ENCODE data around the gene C20orf96. TPM values are rescaled to one million over a fixed set of nuclear protein-coding genes. Genes with fewer than 3 reads are reported as not detected.
"Not testable (repeated sequence)": the region's sequence is repeated elsewhere in the genome, so short reads cannot be mapped to it uniquely, and the experiment has no call there.

C20orf96 gene
- total RNA-seq, 1 donor from 2014 or later = 5.0 TPM

DNA sequence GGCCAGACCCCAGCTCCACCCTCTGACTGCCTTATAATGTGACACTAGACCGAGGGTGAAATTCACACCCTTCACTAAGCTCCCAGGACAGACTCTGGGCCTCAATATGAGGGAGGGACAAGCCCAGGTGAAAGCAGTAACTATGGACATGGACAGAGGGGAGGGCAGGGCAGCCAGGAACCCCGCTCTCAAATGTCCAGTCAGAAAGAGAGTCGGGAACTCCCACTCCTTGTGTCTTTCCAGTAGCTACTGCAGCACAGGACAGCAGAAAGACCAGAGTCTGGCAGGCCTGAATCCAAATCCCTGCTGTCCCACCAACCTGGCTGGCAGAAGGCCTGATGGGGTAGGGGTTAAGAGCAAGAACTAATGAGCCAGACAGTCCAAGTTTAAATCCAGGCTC lies 6.4 kb downstream of the C20orf96 start:
- peak; percentile 69 for DNase-seq (ENCODE audit: low spot score)

DNA sequence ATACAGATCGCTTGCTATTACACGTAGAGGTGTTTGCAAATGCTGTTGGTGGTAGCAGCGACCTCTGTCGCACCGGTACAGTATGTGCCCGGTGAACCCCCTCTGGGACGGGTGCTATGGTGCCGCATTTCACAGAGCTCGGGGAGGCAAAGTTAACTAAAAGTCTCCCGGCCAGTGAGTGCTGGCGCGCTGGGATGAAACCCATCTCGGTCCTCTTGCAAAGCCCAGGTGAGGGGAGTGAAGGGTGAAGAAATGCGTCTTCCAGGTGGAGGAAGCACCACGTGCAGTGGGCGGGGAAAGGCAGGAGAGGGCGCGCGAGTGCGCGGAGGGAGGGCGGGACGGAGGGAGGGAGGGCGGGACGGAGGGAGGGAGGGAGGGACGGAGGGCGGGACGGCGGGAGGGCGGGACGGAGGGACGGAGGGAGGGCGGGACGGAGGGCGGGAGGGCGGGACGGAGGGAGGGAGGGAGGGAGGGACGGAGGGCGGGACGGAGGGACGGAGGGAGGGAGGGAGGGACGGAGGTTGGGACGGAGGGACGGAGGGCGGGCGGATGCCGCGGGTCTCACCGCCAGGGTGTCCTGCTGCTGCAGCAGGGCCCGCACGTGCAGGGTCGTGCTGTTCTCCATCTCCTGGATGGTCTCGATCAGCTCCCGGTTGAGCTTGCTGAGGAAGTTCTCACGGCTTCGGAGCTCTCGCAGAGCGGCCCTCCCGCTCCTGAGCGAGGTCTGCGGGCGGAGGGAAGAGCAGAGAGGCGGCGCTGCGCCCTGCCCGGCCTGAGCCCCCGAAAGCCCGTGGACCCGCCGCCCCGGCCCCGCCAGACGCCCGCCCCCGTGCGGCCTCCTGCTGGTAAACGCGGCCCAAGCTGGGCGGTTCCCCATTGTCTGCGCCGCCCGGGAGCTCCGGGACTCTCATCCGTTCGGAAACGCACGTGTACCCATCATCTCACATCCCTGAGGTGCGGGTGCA lies 11.7 kb downstream of the C20orf96 start:
- DNase-seq (ENCODE audit: low spot score) = peak; percentile 88

DNA sequence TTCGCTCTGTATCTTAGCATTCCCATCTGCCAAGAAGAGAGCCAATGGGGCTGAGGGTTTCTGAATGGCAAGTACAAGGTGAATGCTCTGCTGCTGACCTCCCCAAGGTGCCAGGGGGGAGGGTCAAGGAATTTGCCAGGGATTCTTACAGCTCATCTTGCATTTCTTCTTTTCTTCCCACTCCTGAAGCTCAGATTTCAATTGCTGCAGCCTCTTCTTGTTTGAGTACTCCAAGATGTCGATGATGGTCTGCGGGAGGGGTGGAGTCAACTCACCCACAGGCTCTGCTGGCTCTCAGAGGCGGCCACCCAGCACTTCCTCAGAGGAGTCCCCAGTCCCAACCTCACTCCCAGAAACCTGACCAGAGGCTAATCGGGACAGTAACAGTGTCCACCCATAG lies 12.4 kb downstream of the C20orf96 start:
- DNase-seq (ENCODE audit: low spot score) = peak; percentile 59

DNA sequence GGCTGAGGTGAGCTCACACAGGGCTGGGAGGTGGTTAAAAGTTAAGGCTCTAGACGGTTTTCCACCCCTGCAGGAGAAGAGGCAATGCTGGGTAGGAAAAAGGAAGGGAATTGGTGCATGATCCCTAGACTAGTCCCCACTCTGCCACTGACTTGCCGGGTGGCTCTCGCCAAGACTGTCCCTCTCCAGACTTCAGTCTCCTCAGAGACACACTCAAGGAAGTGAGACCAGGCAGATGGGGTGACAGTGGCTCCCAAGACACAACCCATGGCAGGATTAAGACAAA lies 13.1 kb downstream of the C20orf96 start:
- no peak for DNase-seq (ENCODE audit: low spot score)

DNA sequence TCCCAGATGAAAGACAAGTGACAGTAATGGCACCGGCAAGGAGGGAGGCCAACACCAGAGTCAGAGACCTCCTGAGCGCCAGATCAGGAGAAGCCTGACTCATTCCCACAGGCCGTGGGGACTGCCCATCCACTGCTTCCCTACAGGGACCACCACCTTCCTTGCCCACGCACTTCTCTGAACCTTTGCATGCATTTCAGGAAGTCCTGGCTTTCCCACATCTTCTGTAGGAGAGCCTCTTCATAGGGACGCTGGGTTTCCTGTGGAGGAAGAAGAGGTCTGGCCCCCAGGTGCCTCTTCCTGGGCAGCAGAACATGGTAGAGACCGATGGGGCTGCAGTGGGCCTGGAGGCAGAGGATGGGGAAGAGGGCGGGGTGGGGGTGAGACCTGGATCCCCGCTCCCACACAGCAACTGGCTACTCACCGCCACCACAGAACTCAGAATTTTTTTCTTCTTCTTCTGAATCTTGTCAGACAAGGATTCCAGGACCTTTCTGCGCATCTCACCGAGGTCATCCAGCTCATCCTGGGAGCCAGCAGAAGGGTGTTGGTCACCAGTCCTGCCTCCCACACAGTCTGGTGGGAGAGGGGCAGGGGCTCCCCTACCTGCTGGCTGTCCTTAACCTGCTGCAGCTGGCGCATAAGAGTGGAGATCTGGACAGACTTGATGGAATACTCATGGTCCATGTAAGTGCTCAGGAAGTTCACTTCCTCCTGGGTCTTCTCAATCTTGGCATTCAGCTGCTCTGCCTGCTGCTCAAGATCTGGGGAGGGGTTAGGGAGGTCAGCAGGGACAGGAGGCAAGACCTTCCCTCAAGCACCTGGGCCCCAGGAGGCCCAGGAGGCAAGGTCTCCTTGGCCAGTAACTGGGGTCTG lies 13.7 kb downstream of the C20orf96 start:
- peak; percentile 78 for DNase-seq (ENCODE audit: low spot score)

DNA sequence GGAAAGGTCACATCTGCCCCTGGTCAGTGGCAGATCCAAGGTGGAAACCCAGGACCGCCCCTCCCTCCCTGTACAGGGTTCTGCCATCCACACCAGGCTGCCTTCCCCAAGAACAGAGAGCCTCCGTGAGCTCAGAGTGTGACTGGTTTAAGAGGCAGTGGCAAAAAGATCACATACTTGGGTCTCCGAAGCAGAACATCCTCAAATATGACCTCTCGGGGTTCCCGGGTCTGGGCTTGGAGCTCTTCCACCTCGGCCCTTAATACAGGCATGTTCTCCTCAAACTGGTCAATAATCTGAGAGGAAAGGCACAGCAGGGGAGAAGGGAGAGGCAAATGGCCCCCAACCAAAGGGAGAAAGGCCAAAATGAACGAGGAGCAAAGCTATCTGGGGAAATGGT lies 14.8 kb downstream of the C20orf96 start:
- peak; percentile 59 for DNase-seq (ENCODE audit: low spot score)

DNA sequence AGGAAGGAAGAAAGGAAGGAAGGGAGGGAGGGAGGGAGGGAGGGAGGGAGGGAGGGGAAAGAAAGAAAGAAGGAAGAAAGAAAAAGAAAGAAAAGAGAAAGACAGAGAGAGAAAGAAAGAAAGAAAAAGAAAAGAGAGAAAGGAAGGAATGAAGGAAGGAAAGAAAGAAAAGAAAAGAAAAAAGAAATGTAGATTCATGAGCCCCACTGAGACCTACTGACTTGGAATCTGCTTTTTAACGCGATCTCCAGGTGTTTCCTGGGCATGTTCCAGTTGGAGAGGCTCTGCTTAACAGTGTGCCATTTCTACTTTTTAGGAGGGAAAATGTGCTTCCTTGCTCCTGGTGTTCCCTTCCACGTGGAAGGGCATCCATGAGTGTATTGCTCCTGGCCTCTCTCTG lies 16.7 kb downstream of the C20orf96 start:
- no peak for DNase-seq (ENCODE audit: low spot score)

DNA sequence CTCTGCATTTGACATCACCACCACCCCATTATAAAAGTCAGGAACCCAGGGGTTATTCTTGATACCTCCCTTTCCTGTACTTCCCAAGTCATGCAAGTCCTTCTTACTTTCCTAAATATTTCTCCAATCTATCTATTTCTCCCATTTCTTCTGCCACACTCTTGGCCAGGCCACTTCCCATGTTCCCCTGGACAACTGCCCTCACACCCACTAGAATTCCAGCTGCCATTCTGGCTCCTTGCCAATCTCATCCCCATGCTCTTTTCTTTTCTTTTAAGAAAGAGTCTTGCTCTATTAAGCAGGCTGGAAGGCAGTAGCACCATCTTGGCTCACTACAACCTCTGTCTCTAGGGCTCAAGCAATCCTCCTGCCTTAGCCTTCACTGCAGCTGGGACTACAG lies 17.8 kb downstream of the C20orf96 start:
- DNase-seq (ENCODE audit: low spot score) = peak; percentile 24

DNA sequence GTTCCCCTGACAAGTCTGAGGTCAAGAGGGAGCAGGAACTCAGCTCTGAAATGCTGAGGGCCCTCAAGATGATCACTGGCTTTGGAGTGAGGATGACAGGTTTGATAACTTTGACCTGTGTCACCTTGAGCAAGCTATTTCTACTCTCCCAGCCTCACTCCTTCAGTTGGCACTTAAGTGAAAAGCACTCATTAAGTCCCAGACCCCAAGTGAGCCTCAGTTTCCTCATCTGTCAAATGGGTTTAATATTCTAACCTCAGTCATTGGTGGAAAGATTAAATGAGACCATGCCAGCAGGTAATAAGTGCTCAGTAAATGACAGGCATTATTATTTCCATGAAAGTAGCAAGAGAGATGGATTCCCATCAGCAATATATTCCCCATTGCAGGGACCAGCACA lies 19.0 kb downstream of the C20orf96 start:
- DNase-seq (ENCODE audit: low spot score) = peak; percentile 6

DNA sequence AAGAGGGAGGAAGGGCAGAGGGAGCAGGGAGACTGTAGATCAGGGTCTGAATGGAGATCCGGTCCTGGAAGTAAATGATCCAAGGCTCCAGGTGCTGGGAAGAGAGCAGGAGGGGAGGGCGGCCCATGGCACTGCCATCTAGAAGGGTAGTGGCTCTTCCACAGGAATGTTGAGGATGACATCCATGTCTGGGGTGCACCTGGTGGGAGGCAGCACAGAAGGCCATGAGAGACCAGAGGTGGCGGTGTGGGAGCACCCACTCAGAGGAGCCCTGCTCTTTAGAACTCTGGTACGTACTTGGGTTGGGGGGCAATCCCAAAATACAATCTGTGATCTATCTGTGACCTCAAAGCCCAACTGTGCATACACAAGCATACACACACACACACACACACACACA lies 19.5 kb downstream of the C20orf96 start:
- DNase-seq (ENCODE audit: low spot score) = no peak

DNA sequence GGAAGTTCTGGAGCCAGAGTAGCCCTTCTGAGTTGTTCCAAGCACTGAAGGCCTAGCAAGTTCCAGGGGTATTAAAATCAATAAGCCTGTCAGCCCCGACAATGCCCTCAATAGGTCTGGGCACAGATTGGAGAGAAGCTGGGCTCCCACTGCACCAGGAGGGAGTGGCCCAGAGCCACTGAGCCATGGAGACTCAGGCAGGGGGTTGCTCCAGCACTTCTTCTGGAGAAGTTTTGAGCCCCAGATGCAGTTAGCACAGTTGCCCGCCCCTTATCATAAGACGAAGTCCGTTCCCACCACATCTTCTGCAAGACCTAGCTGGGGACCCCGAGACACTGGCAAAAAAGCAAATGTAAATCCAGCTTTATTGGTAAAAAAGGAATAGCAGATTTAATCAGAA lies 20.0 kb downstream of the C20orf96 start:
- DNase-seq (ENCODE audit: low spot score) = no peak

DNA sequence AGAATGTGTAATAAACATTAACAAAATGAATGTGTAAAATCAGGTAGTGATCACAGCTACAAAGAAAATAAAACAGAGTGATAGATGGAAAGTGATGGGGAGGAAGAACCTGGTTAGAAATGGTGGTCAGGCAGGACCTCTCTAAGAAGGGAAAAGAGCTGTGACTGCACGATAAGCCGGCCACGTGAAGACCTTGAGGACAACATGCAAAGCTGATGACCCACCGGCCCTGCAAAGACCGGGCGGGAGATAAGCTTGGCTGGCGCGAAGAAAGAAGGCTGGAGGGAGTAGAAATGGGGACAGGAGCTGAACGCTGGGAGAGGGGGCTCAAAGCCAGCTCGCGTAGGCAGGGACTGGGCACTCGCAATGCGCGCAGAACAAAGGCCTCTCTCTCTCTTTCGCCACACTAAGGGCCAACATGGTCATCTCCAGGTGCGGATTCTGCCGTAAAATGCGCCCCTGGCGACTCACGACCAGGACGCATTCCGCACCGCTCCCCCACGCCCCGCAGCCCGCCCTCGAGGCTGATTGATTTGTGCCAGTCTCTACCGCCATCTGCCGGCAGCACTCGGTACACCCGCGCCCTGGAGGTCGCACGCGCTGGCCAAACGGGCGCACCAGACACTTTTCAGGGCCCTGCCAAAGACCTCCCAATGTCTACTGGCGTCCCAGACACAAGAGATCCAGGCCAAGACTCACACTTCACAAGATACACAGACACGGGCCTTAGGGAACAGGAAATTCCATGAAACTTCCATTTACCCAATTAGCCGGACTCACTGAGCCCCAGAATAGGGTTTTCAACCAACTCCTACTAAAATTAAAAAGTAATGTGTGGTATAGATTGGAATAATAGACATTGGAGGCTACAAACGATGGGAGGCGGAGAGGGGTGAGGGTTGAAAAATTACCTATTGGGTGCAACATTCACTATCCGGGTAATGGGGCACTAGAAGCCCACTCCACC lies 23.7 kb downstream of the C20orf96 start:
- peak; percentile 96 for DNase-seq (ENCODE audit: low spot score)

DNA sequence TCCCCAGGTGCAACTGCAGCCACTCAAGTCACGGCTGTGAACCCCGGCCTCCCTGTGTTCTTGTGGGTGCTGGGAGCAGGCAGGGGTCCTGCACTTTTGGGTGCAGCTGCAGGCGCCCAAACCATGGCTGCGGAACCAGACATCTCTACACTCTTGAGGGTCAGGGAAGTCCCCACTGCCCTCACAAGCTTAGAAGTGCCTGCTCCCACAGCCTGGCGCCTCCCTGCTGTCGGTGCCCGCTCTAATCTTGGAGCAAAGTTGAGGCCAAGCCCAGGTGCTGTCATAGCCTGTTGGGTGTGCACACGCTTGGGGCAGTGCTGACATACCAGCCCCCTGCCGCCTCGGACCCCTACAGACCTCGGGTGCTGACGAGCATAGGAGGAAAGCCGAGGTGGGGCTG lies 26.8 kb downstream of the C20orf96 start:
- DNase-seq (ENCODE audit: low spot score) = no peak

DNA sequence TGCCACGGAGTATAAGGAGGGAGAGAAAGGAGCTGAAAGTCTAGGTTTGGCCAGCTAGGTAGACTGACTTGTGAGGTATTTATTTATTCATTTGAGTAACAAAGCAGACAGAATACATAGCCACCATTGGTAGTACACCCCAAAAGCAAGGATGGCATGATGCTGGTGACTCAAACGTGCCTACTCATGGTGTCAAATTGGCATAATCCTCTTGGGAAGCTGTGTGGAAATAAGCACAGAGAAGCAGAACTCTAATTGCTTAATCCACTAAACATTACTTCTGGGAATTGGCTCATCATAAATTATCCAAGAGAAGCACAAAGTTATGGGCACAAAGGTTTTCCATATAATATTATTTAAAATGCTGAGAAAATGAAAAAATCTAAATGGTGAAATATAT lies 30.6 kb downstream of the C20orf96 start:
- no peak for DNase-seq (ENCODE audit: low spot score)

DNA sequence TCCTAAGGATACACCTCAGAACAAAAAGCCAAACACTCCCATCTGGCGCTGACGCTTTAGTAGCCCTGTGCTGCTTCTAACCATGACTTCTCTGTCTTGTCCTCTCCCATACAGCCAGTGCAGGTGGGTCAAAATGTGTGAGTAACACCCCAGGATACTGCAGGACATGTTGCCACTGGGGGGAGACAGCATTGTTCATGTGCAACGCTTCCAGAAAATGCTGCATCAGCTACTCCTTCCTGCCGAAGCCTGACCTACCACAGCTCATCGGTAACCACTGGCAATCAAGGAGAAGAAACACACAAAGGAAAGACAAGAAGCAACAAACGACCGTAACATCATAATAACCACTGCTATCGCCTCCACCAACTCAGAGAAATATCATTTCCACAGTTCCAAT lies 31.6 kb downstream of the C20orf96 start:
- DNase-seq (ENCODE audit: low spot score) = no peak

DNA sequence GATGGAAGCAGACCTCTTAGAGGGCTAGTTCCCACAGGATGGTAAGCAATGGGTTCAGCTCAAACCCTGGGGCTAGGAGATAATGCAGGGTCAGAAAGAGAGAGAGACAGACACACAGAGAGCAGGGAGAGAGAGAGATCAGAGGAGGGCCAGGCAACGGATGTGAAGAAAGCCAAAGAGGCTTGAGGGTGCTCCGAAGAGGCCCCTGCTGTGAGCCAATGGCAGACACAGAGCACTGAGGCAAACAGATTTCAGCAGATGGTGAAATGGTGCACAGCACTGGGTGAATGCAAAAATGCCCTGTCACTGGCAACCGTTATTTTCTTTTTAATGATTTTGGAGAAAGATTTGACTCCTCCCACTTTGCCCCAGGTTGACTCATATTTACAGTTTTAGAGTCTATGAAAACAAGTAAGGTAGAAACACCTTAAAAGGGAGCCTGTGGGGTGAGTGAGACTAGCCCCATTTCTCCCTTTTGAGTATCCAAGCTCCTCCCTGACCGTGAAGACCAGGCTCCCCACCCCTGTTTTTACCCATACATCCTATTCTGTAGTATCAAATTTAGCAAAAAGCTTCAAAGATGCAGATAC lies 32.2 kb downstream of the C20orf96 start:
- DNase-seq (ENCODE audit: low spot score) = no peak

DNA sequence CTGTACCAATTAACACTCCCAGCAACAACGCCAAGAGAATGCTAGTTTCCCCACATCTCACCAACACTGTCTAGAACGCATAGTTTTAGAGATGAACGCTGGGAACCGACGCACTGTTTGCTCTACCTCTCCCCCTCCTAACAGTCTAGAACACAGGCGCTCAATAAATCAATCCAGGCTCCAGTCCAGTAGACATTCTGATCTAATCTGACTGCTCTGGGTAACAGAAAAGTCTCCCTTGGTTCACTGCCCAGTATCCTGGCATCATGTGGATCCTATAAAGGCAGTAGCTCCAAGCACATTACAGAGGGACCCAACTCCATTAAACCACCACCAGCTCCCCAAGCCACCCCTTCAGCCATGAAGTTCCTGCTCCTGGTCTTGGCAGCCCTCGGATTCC lies 33.1 kb downstream of the C20orf96 start, which contains the start of gene DEFB132:
TSS of gene DEFB132 (plus strand) at position 306 of the 400 bp plus-strand sequence. CDS start at position 361, 55 bp downstream.
- DNase-seq (ENCODE audit: low spot score) = no peak

DNA sequence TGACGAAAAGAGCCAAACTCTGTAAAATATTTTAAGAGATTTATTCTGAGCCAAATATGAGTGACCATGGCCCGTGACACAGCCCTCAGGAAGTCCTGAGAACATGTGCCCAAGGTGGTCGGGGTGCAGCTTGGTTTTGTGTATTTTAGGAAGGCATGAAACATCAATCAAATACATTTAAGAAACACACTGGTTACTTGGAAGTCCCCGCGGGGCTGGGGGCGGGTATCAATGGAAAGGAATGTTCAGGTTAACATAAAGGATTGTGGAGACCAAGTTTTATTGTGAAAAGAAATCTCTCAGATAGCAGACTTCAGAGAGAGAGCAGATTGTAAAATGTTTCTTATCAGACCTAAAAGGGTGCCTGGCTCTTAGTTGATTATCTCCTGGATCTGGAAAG lies 37.1 kb downstream of the C20orf96 start:
- not testable (repeated sequence) for DNase-seq (ENCODE audit: low spot score)

DNA sequence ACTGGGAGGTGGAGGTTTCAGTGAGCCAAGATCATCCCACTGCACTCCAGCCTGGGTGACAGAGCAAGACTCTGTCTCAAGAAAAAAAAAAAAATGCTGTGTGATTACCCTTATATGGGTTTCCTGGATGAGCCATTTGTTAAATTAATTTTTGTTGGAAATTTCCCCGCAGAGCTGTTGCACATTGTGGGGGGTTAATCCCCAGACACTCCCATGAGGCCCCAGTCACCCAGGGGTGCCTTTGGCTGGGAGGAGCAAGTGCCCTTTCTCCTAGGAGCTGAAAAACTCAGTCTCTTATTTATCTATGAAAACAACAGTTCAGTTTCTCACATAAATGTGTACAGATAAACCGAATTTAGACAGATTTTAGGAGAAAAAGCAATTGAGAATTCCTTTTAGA lies 37.7 kb downstream of the C20orf96 start:
- no peak for DNase-seq (ENCODE audit: low spot score)

DNA sequence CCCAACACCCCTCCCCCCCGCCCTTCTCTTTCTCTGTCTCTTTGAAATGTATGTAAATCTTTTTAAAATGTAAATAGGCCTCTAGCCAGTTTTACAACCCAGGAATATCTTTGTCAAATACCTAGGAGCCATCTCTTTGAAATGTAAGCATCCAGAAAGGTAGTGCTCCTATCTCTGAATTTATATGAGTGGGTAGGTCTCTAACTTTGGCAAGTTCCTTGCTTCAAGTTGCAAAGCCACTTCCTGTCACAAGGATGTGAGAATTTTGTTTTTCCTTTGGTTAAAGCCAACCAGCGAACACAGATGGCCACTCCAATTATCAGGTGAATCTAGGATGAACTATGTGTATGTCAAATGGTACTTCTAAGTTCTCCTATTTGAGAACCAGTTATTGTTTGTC lies 39.2 kb downstream of the C20orf96 start:
- DNase-seq (ENCODE audit: low spot score) = no peak

DNA sequence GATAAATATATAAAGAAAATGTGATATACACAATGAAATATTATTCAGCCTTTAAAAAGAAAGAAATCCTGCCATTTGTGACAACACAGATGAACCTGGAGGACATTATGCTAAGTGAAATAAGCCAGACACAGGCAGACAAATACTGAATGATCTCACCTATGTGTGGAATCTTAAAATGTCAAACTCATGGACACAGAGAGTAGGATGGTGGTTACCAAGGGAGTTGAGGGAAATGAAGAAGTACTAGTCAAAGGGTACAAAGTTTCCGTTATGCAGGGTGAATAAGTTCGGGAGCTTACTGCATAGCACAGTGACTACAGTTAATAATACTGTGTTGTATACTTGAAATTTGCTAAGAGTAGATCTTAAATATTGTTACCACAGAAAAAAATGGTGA lies 47.6 kb downstream of the C20orf96 start:
- DNase-seq (ENCODE audit: low spot score) = no peak
